22Rv1 (cell line): ENCODE results near the gene RABGAP1.

Experiments
- H3K27ac ChIP-seq: fragments of 450-650 bp; 2 replicates; pipeline ENCODE4 v1.5.1; 2017
- ZFX ChIP-seq: fragments of 450-650 bp; IDR thresholded peaks from 2 replicates; pipeline ENCODE4 v1.6.1; 2017; ENCODE audit warnings: antibody characterized with exemption, borderline replicate concordance
- TF ChIP-seq, protein P1 (sequence below): fragments of 450-650 bp; IDR thresholded peaks from 2 replicates; pipeline ENCODE4 v1.5.1; 2017; ENCODE audit warnings: mild to moderate bottlenecking

RABGAP1 gene

DNA sequence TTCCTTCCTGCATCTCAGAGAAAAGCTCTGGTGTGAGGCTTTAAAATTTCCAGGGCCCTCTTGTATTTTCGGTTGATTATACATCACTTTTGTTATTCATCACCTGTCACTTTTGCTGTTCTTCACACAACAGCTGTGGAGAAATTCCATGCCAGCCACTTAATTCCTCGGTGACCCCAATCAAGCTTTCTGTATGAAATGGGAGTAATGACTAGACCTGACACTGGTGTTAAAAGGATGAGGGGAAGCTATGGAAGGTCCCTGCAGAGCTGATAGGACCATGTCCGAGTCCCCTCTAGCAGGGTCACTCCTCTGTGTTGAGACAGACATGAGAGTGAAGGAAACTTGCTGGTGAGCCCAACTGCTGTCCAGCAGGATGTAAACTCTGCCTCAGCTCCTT, 152.3 kb downstream of the RABGAP1 start:
- no peak for TF ChIP-seq ZFX
- TF ChIP-seq, protein P1, sequence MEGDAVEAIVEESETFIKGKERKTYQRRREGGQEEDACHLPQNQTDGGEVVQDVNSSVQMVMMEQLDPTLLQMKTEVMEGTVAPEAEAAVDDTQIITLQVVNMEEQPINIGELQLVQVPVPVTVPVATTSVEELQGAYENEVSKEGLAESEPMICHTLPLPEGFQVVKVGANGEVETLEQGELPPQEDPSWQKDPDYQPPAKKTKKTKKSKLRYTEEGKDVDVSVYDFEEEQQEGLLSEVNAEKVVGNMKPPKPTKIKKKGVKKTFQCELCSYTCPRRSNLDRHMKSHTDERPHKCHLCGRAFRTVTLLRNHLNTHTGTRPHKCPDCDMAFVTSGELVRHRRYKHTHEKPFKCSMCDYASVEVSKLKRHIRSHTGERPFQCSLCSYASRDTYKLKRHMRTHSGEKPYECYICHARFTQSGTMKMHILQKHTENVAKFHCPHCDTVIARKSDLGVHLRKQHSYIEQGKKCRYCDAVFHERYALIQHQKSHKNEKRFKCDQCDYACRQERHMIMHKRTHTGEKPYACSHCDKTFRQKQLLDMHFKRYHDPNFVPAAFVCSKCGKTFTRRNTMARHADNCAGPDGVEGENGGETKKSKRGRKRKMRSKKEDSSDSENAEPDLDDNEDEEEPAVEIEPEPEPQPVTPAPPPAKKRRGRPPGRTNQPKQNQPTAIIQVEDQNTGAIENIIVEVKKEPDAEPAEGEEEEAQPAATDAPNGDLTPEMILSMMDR = no peak
- H3K27ac ChIP-seq = no peak overlapping the region

- H3K27ac ChIP-seq = no peak overlapping the region
- TF ChIP-seq, protein P1 = no peak
- no peak for TF ChIP-seq ZFX
Observed at GRCh38 chr9:123096987-123097386, 156.2 kb downstream of the RABGAP1 start.

DNA sequence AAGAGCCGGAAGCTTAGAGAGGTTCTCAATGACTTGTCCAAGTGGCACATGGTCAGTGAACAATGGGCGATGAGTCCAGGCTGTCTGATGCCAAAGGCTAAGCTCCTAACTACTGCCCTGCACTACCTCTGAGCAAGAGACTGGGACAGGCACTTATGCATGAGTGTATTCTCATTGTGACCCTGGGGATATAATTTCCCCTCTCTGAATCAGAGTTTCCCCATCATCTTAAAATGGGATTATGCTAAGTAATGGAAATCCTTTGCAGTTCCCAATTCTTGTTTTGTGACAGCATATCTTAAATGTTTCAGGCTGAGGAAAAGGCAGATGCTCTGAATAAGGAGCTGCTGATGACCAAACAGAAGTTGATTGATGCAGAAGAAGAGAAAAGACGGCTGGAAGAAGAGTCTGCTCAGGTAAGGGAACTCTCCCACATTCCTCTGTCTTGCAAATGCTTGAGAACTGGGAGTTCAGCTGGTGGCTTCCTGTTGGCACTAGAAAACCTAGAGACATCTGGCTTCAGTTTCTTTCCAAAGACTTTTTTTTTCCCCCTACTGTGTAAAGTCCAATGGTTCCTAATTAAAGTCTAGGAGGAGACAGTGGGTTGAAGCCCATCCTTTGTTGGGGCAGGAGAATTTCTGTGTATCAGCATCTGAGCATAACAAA, 156.7 kb downstream of the RABGAP1 start:
- TF ChIP-seq ZFX = no peak
- TF ChIP-seq, protein P1 = no peak
- H3K27ac ChIP-seq = no peak overlapping the region

DNA sequence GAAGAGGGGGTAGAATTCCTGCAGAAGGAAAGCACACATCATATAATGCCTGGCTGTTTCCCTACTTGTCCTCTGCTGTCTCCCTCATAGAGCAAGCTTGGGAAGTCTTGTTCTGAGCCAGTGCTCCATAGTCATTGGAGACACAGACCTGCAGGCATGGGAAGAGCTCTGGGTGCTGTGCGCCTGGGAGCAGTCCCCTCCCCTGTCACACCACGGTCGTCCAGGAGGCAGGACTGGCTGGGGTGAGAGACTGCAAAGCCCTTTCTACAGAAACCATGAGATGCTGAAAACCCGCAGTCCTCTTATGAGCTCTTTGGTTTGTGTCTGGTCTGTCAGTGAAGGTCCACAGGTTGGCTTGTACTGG, 157.3 kb downstream of the RABGAP1 start:
- TF ChIP-seq, protein P1 = no peak
- TF ChIP-seq ZFX = no peak
- H3K27ac ChIP-seq = no peak overlapping the region

- no peak for TF ChIP-seq ZFX
- TF ChIP-seq, protein P1 = no peak
- H3K27ac ChIP-seq = peak overlapping the region; percentile 35; the same call in 1 of the 2 replicates
Observed at GRCh38 chr9:123099042-123099441, 158.2 kb downstream of the RABGAP1 start.

- no peak for TF ChIP-seq ZFX
- TF ChIP-seq, protein P1 = no peak
- peak overlapping the region; percentile 35 for H3K27ac ChIP-seq
Observed at GRCh38 chr9:123099548-123099947, 158.7 kb downstream of the RABGAP1 start.

- no peak for TF ChIP-seq ZFX
- TF ChIP-seq, protein P1 = peak; percentile 51
Observed at GRCh38 chr9:123102375-123103113, 161.7 kb downstream of the RABGAP1 start.

More at GRCh38 chr9:123102375-123103113, 161.7 kb downstream of the RABGAP1 start:
- no peak overlapping the region for H3K27ac ChIP-seq
